ENCODE measurements around the gene APOL3.
"Not testable (repeated sequence)": the region's sequence is repeated elsewhere in the genome, so short reads cannot be mapped to it uniquely, and the experiment has no call there.

DNA sequence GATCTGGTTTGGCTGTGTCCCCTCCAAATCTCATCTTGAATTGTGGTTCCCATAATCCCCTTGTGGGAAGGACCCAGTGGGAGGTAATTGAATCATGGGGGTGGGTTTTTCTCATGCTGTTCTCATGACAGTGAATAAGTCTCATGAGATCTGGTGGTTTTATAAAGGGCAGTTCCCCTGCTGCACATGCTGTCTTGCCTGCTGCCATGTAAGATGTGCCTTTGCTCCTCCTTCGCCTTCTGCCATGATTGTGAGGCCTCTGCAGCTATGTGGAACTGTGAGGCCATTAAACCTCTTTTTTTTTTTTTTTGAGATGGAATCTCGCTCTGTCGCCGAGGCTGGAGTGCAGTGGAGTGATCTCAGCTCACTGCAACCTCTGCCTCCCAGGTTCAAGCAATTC, 59.6 kb downstream of the APOL3 start:
- TF ChIP-seq EZH2 (IDR thresholded peaks at IDR 0.05; ENCODE audit: borderline replicate concordance, low read depth, low read length, poor library complexity, severe bottlenecking): not testable (repeated sequence)
- TF ChIP-seq, protein P1, sequence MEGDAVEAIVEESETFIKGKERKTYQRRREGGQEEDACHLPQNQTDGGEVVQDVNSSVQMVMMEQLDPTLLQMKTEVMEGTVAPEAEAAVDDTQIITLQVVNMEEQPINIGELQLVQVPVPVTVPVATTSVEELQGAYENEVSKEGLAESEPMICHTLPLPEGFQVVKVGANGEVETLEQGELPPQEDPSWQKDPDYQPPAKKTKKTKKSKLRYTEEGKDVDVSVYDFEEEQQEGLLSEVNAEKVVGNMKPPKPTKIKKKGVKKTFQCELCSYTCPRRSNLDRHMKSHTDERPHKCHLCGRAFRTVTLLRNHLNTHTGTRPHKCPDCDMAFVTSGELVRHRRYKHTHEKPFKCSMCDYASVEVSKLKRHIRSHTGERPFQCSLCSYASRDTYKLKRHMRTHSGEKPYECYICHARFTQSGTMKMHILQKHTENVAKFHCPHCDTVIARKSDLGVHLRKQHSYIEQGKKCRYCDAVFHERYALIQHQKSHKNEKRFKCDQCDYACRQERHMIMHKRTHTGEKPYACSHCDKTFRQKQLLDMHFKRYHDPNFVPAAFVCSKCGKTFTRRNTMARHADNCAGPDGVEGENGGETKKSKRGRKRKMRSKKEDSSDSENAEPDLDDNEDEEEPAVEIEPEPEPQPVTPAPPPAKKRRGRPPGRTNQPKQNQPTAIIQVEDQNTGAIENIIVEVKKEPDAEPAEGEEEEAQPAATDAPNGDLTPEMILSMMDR (conservative IDR thresholded peaks at IDR 0.05; ENCODE audit: low read depth, low read length): not testable (repeated sequence)
